GM19468 (cell line): ENCODE measurements around the gene C6orf132.
"Not testable (repeated sequence)": the region's sequence is repeated elsewhere in the genome, so short reads cannot be mapped to it uniquely, and the experiment has no call there.

ENCODE experiments used
- ATAC-seq: cut with Tn5 transposase; IDR thresholded peaks from one replicate; pipeline ENCODE4 v1.9.1; 2021; ENCODE audit warnings: mild to moderate bottlenecking, moderate library complexity, moderate number of reproducible peaks; ENCODE audit not compliant: unreplicated experiment; ENCODE audit errors: extremely low read depth

C6orf132 gene

GRCh38 chr6:42142118-42142835 is at the start of gene C6orf132:
Gene C6orf132, minus strand, starts transcription at chr6:42142620. Its CDS starts 176 bp downstream, at chr6:42142444.
- no peak for ATAC-seq

GRCh38 chr6:42190554-42191183 is 48.2 kb upstream of the C6orf132 start:
- no peak for ATAC-seq

- no peak for ATAC-seq
These were observed 46.0 kb upstream of the C6orf132 start for GRCh38 chr6:42188406-42188805.

- ATAC-seq: no peak
These were observed 43.2 kb upstream of the C6orf132 start for GRCh38 chr6:42185597-42185996.

- no peak for ATAC-seq
These were observed 42.1 kb upstream of the C6orf132 start for GRCh38 chr6:42184475-42184874.

- no peak for ATAC-seq
These were observed 39.7 kb upstream of the C6orf132 start for GRCh38 chr6:42182101-42182500.

- ATAC-seq: no peak
These were observed 37.5 kb upstream of the C6orf132 start for GRCh38 chr6:42179945-42180313.

GRCh38 chr6:42179261-42179944 is 37.0 kb upstream of the C6orf132 start:
- ATAC-seq: no peak

GRCh38 chr6:42177514-42178364 is 35.3 kb upstream of the C6orf132 start:
- ATAC-seq: no peak

GRCh38 chr6:42176981-42177380 is 34.6 kb upstream of the C6orf132 start:
- no peak for ATAC-seq

- ATAC-seq: no peak
These were observed 33.4 kb upstream of the C6orf132 start for GRCh38 chr6:42175860-42176259.

GRCh38 chr6:42173101-42173500 is 30.7 kb upstream of the C6orf132 start, which contains the start of gene GUCA1A:
Gene GUCA1A, plus strand, starts transcription at chr6:42173364. Its CDS starts 250 bp downstream, at chr6:42173614.
- no peak for ATAC-seq

GRCh38 chr6:42171813-42172581 is 29.6 kb upstream of the C6orf132 start:
- ATAC-seq: no peak

GRCh38 chr6:42169780-42170179 is 27.4 kb upstream of the C6orf132 start:
- ATAC-seq: not testable (repeated sequence)

GRCh38 chr6:42168650-42169049 is 26.2 kb upstream of the C6orf132 start:
- no peak for ATAC-seq

- no peak for ATAC-seq
These were observed 24.2 kb upstream of the C6orf132 start for GRCh38 chr6:42166444-42167141.

- ATAC-seq: no peak
These were observed 22.6 kb upstream of the C6orf132 start for GRCh38 chr6:42165016-42165415.

- ATAC-seq: no peak
These were observed 21.6 kb upstream of the C6orf132 start for GRCh38 chr6:42163981-42164380.

GRCh38 chr6:42162812-42163211 is 20.4 kb upstream of the C6orf132 start:
- ATAC-seq: no peak
